HPDE6-E6E7 (cell line): Measurements from ENCODE around the gene HEPN1.

ENCODE experiments used
- DNase-seq: peaks from one replicate; pipeline ENCODE4 v3.0.0; 2011; ENCODE audit warnings: missing footprints; ENCODE audit errors: extremely low spot score

The HEPN1 gene

DNA sequence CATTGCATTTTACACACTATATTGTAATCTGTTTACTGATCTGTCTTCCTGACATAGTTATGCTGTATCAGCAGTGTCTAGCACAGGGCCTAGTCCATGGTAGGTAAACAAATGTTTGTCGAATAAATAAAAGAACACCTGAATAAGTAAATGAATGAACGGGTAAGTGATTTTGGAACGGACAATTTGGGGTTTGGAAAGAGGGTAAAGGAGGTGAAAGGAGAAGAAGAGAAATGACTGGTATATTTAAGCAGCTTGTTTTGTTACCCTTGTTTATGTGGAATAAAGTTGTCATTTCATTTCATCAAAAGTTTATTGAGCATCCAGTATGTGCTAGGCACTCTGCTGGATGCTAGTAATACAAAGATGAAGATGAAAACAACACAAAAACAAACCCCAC is at the start of gene HEPN1:
HEPN1 (plus strand) TSS at position 301 of the 400 bp plus-strand sequence.
- DNase-seq, result no peak

- no peak for DNase-seq
These were observed 49.7 kb upstream of the HEPN1 start for GRCh38 chr11:124869331-124869730.

DNA sequence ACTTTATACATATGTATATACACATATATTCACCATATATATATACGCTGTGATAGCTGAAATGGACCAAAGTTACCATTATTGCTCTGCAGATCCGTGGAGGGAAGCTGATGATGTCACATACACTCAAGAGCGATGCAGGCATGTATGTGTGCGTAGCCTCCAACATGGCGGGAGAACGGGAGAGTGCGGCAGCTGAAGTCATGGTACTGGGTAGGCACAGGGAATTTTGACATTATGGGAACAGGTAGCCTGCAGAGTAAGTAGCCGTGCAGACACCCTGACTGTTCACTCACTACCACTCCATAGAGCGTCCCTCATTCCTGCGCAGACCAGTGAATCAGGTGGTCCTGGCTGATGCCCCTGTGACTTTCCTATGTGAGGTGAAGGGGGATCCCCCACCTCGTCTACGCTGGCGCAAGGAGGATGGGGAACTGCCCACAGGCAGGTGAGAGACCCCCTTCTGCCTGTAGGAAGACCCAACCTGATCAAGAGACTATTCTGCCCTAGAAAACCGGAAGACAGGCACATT is 49.1 kb upstream of the HEPN1 start:
- no peak for DNase-seq

DNA sequence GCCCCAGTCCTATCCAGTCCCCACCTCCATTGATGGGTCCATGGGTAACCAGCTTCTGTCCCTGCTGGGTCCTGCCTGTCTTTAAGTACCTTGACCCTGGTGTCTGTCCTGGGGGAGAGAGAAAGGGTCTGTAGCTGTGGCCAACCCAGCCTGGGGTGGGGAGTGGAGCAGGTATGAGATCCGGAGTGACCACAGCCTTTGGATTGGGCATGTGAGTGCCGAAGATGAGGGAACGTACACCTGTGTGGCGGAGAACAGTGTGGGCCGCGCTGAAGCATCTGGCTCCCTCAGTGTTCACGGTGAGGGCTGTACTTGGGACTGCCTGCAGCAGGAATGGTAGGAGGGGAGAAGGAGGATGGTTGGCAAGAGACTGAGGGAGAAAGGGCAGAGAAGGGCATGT is 48.6 kb upstream of the HEPN1 start:
- DNase-seq, result no peak

DNA sequence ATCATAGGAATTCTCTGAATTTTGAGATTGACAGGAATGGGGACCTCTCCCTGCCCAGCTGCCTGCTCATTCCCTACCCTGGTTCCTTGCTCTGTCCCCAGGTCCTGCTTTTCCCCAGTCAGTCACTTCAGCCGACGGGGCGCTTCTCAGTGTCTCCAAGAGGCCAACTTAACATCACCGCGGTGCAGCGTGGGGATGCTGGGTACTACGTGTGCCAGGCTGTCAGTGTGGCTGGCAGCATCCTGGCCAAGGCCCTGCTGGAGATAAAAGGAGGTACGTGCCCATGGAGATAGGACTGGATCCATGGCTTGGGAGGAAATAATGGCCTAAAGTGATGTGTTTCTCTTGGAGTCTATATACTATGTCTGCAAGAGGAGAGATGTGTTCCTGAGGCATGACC is 46.8 kb upstream of the HEPN1 start:
- no peak for DNase-seq

DNA sequence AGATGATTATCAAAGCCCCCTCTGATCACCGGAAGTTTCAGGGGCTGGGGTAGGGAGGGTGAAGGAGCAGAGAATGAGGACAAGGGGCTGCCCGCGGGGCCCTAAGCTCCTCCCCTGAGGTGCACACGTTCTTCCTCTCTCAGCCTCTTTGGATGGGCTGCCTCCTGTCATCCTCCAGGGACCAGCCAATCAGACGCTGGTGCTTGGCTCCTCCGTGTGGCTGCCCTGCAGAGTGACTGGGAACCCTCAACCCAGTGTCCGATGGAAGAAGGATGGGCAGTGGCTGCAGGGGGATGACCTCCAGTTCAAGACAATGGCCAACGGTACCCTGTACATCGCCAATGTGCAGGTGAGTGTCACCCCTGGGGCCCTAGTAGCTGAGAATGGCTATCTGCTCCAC is 46.3 kb upstream of the HEPN1 start:
- no peak for DNase-seq

GRCh38 chr11:124873951-124874350 is 45.1 kb upstream of the HEPN1 start:
- no peak for DNase-seq

GRCh38 chr11:124874571-124875255 is 44.3 kb upstream of the HEPN1 start:
- no peak for DNase-seq

DNA sequence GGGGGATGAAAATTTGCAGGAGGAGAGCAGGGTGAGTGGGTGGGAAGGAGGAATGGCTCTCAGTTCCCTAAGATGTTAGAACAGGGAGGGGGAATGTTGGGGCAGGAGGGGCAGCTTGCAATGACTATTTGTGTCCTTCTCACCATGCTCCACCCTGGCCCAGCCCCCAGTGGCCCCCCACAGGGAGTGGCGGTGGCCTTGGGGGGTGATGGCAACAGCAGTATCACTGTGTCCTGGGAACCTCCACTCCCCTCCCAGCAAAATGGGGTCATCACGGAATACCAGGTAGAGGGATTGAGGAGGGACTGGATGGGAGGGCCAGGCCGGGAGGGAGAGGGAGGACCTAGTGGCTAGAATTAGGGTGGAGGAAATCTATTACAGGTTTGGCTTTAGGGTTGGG is 43.6 kb upstream of the HEPN1 start:
- no peak for DNase-seq

DNA sequence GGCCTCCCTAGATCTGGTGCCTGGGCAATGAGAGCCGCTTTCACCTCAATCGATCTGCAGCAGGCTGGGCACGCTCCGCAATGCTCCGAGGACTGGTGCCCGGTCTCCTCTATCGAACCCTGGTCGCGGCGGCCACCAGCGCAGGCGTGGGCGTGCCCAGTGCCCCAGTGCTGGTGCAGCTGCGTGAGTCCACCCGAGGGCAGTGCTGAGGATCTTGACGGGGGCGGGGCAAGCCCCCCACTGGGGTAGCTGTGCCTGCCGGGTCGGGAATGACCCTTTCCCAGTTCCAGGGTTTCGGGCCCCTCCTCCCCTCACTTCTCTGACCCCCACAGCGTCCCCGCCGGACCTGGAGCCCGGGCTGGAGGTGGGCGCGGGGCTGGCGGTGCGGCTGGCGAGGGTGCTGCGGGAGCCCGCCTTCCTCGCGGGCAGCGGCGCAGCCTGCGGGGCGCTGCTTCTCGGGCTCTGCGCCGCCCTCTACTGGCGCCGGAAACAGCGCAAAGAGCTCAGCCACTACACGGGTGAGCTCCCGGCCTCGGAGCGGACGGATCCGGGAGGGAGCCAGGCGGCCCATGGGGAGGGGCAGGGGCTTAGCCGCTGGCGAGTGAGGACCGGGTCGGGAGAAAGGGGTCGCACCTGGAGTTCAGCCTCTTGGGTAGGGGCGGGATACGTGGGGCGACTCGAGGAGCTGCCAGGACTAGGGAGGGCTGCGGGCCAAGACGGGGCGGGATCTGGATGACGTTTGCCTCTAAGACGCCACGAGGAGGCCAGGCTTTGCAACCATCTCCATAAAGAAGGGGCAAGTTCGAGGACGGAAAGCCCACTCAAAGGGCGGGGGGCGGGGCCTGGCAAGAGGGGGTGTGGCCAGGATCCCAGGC is 42.9 kb upstream of the HEPN1 start:
- peak; percentile 89 for DNase-seq

- DNase-seq, result no peak
These were observed 42.0 kb upstream of the HEPN1 start for GRCh38 chr11:124876818-124877630.

- DNase-seq, result no peak
These were observed 41.5 kb upstream of the HEPN1 start for GRCh38 chr11:124877631-124877909.

- DNase-seq, result no peak
These were observed 40.9 kb upstream of the HEPN1 start for GRCh38 chr11:124877910-124878758.

GRCh38 chr11:124878759-124879492 is 40.1 kb upstream of the HEPN1 start:
- DNase-seq, result no peak

GRCh38 chr11:124879493-124880289 is 39.4 kb upstream of the HEPN1 start:
- no peak for DNase-seq

- no peak for DNase-seq
These were observed 38.8 kb upstream of the HEPN1 start for GRCh38 chr11:124880290-124880611.

DNA sequence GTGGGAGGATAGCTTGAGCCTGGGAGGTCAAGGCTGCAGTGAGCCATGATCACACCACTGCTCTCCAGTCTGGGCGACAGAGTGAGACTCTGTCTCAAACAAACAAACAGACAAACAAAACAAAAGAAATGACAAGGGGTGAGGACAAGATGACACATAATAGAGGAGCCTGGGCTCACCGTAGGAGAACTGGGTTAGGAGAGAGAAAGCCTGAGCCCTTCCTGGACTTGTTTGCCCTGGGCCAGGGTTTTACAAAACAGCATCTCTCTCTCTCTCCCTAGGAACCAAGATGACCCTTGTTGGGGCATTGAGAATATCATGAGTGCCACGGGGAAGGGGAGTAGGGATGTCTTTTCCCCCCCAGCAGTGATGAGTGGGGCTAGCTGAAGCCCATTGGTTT is 38.1 kb upstream of the HEPN1 start:
- DNase-seq, result no peak

GRCh38 chr11:124882339-124883071 is 36.5 kb upstream of the HEPN1 start:
- DNase-seq, result no peak

GRCh38 chr11:124884340-124884739 is 34.7 kb upstream of the HEPN1 start:
- no peak for DNase-seq
